GM19438 (cell line): ENCODE data around the gene PRKN.

ENCODE experiments used
- ATAC-seq: cut with Tn5 transposase; IDR thresholded peaks from one replicate; pipeline ENCODE4 v1.9.1; 2021; ENCODE audit warnings: low read depth; ENCODE audit not compliant: unreplicated experiment

Gene PRKN

DNA sequence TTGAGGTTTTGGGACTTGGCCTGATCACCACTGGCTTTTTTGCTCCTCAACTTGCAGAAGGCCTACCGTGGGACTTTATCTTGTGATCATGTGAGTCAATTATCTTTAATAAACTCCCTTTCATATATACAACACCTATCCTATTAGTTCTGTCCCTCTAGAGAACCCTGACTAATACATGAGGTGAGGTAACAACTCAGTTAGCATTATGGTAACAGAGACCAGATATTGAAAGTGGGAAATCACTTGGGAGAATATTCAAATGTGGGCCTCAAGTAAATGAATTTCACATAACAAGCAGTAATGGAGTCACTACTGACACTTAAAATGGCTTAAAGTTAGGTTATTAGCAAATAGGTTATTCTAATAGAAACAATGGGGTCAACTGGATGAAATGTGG is 1015.6 kb downstream of the PRKN start:
- no peak for ATAC-seq

DNA sequence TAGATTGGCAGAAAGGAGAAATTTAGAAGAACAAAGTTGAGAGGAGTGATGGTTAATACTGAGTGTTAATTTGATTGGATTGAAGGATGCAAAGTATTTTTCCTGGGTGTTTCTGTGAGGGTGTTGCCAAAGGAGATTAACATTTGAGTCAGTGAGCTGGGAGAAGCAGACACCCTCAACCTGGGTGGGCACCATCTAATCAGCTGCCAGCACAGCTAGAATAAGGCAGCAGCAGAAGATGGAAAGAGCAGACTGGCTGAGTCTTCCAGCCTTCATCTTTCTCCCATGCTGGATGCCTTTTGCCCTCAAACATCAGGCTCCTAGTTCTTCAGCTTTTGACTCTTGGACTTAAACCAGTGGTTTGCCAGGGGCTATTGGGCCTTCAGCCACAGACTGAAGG is 1016.1 kb downstream of the PRKN start:
- ATAC-seq = no peak

DNA sequence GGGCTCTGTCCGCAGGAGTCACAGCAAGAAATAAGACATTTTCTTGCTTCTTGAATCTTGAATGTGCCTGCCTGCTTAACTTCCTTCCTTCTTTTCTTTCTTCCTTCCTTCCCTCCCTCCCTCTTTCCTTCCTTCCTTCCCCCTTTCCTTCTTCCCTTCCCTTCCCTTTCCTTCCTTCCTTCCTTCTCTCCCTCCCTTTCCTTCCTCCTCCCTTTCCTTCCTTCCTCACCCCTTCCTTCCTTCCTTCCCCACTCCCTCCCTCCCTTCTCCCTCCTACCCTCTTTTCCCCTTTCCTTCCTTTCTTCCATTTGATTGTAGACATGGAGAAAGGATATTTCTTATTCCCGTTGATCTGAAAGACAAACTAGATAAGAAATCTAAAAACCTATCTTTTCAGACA is 1016.9 kb downstream of the PRKN start:
- ATAC-seq = no peak

DNA sequence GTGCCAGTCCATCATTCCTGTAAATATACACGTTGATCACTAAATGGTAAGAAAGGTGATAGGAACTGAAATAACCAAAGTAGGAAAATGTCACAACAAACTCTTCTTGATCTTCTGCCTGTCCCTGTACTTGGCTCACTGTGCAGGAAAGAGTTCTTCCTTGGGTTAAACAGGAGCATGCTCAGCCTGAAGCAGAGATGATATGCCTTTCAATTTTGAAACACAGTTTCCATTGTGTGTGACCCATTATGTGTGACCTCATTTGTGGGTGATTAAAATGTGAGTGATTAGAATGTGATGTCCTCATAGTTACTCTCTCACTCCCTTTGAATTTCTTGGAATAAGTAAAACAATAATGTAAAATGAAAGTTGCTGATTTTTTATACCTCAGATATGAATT is 1026.5 kb downstream of the PRKN start:
- no peak for ATAC-seq

DNA sequence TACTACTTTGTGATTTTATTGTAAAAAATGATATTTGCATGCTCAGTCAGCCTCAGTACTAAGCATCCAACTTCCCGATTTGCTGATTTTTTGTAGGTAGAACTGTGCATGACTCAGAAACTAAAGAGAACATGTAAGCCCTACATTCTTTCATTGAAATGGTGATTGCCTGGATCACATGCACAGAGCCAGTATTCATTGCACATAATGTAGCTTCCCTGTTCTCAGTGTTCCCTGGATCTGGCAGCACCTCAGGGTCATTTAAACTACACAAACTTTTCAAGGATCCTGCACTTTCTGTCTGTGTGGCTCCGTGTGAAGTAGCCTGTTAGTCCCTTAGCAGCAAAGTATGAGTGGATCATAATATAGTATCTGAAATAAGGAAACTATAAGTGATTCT is 1030.8 kb downstream of the PRKN start:
- no peak for ATAC-seq

DNA sequence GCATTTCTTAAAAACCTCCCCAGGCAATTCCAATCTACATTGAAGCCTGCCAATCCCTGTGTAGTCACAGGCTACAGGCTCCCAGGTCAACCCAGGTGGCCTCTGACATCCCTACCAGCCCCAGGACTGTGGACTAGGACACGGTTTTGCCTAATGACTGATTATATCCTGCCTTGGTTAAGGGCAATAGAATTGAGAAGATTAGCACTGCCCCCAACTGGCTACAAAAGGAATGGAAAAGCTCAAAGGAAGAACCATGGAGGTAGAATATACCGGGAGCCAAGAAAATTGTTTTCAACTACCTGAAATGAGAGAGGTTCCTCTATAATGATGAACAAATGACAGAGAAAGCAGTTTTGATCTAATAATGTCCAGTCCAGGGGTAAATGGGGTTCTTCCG is 1032.6 kb downstream of the PRKN start:
- ATAC-seq = no peak

DNA sequence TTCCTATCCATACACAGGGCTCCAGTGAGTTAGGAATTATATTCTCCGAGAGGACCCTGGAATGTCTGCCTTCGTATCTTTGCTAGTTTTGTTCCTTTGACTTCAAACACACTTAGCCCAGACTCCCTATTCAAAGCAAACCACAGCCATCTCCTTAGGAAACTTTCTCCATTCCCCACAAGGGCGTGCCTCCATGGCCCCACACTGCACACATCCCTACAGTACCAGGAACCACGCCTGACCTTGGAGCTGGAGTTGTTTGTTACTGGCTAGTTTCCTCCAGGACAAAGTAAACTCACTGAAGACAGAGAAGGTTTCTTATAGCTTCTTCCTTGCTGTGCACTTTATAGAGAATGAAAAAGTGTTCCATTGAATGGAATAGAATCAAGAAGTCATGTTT is 1040.9 kb downstream of the PRKN start:
- no peak for ATAC-seq

DNA sequence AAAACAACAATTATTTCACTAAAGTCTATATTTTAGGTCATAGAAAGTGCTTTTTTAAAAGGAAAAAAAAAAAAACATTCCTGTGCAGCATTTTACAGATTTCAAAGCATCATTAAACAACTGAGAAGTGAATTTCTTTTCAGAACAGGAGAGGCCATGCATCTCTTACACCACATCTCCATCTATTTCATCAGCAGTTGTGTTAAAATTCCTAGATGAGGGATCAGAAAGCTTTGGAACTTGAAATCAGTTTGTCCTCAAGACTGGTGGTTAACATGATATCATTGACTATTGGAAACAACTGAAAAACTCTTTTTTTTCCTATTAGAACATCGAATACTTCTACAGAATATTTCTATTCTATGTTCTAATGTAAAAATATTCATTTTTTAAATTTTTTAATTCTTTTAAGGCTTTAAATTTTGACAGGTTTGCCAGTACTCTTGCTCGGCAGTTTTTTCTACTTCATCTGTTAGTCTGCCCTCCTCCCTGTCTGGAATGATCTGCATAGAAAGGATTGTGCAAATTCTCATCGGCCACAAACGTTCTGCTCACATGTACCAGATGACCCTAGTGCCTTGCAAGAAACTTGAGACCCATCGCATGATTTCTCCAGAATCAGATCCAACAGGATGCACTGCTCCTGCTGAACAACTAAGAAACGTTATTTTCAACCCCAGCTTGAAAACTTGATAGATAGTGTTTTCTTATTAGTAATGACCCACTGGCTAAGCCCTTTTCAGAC is 1042.7 kb downstream of the PRKN start:
- ATAC-seq = no peak

DNA sequence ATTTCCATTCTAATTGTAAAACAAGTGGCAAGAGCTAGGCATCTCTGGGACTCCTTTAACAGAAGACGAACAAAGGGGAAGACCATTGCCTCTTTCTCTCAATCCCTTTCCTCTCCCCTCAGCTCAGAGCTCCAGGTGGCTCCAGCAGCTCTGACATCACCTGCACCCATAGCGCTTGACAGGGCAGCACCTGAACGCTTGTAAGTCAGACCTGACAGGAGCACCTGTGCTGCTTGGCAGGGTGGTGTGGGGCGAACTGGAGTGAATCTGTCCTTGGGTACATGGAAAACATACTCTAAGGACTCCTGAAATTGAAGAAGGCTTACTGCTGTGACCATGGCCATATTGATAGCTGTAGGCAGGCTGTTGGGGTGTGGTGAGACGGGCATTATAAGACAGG is 1044.2 kb downstream of the PRKN start:
- no peak for ATAC-seq

DNA sequence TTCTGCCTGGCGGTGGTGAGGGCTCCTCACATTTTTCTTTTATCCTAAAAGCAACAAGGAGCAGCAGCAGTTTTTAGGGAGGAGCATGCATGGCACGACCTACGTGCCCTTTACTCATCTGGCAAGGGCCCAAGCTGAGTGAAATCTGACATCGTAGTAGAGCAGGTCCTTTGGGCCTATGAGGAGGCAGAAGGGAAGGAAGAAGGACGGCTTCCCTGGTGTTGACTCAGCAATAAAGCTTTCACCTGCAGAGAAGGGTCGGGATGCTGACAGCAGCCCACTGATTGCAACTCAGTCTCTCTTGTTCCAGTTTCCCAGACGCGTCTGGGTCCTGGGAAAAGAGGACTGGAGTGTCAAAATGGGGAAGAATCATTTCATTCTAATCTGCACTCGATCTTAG is 1044.6 kb downstream of the PRKN start:
- ATAC-seq = no peak

DNA sequence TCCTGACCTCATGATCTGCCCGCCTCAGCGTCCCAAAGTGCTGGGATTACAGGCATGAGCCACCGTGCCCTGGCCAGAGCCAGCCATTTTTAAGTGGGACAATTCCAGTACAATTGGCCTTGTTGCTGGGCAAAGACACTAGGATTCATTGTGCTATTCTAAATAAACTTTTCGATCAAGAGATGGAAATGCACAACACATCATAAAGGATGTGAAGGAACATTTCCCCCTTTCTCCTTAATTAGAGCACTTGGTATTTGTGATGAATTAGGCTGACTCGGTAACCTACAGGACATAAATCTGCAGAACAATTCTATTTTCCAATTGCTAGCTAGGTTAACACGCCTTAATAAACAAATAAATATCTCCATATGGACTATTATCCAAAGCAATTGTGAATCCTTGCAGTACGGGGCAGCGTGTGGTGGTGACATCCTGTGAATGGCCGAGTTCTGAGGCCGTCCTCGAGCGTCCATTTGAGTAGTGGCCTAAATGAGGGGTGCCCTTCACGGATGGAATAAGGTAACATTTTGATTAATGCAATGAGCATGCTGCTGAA is 1047.5 kb downstream of the PRKN start:
- ATAC-seq = no peak

DNA sequence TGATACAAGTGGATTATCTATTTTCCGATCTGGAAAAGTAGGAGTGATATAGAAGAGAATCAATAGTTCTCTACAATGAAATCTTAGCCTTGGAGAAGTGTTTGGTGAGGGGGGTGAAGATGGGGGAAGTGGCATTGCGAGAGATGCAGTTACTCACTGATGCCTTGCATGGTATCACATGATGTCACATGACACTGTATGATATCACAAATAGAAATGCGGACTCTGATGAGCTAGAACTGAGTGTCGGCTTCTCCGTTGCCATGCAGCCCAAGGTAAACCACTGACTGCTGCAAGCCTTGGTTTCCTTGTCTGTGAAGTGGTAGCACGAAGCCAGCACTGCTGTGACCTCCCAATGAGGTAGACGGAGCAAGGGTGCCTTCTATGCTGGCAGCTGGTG is 1050.4 kb downstream of the PRKN start:
- ATAC-seq = no peak

DNA sequence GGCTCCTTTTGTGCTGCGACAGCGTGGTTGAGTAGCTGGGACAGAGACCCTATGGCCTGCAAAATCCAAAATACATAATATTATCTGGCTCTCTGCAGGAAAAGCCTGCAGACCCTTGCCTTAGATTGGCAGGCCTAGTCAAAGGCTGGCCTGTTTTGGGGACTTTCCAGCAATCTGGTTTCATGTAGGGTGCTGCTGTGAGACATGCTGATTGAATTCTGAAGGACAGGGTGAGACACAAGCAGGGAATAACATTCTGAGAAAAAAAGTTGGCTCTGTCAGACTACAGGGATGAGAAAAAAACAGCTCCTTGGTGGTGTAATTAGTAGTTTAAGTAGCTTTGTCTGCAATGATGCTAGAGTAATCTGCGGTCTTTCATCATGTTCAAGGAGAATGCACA is 1051.0 kb downstream of the PRKN start:
- ATAC-seq = no peak

DNA sequence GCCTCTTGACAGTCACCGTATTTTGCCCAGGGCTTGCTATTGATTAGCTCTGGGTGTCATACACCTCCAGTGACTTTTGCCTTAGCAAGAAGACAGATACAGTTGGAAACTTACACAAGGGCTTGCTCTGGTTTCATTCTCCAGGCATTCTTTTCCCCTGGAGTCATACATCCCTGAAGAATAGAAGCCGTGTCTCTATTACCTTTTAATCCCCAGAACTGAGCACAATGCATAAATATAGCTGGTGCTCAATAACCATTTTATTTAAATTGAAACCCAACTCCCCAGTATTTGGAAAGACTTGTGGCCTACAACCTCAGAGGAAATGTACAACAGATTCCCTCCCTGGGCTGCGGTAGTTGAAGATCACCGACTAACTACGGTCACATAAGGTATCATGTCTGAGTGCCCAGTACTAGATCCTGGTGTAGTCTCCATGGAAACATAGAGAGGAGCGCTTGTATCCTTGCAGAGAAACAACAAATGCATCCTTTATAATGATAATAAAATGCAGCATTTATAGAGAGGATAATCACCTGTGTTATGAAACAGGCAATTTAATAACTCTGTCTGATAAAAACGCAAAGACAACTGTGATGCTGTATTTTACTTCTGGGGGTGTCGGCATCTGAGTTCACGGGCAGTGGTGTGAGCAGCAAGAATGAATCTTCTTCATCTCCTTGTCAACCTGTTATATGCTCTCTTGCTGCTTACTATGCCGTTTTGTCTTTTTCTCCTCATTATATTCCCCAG is 1052.5 kb downstream of the PRKN start:
- ATAC-seq = no peak

DNA sequence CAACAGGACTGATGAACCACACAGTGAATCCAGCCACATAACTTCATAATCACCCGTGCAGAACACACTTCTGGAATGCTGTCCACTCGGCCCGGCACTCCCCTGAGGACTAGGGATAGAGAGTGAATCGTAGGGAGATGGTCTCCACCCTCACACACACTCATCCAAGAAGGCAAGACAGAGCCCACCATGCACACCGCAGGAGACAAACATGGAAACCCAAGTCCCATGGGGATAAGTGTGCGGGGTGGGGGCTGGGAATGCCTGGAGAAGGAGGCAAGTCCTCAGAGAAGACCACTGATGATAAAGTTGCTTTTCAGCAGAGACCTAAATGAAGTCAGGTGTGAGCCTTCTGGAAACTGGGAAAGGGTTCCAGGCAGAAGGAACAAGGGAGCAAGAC is 1054.5 kb downstream of the PRKN start:
- no peak for ATAC-seq

DNA sequence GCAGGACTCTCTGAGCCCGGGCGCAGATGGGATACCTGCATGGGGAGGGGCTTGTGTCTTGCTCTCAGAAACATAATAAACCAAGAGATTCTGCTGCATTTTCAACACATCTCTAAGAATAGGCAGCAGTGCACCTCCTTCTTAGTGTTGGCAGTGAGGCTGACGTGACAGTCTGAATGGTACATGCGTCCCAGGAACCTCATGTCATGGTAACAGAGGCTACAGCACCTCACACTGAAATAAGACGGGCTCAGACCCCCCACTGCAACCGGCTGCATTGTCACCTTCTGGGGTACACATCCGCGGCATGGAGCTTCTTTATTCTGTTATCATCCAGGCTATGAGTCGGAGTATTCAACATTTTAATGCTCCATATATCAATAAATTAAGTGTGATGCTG is 1056.4 kb downstream of the PRKN start:
- ATAC-seq = no peak

DNA sequence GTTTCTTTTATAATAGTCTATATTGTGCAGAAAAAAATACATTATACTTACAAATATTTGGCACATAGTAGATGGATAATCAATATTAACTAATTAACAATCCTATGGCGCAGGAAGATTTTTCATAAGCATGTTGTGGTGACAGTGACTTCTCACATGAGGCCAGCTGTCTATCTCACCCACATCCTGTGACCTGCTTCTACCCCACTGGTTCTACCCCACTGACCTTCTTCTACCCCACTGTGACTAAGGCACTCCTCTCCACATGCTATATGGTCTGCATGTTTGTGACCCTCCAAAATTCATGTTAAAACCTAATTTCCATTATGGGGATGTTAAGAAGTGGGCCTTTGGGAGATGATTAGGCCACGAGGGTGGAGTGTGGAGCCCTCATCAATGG is 1058.9 kb downstream of the PRKN start:
- ATAC-seq = no peak

DNA sequence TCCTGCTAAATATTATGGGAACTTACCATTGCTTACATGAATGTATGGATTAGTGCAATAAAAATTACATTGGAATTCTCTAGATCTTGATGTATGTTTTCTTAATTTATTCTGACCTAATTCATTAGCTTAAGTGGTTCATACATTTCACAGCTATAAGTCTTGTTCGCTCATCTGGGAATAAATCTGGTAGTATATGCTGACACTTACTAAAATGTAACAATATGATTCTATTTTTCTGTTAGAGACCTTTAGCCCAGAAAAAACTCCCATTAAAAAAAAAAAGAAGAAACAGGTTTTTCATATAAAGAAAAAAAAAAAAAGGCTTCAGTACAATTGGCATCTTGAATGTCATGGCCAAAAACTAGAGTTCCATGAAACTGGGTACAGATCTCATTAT is 1059.6 kb downstream of the PRKN start:
- no peak for ATAC-seq

DNA sequence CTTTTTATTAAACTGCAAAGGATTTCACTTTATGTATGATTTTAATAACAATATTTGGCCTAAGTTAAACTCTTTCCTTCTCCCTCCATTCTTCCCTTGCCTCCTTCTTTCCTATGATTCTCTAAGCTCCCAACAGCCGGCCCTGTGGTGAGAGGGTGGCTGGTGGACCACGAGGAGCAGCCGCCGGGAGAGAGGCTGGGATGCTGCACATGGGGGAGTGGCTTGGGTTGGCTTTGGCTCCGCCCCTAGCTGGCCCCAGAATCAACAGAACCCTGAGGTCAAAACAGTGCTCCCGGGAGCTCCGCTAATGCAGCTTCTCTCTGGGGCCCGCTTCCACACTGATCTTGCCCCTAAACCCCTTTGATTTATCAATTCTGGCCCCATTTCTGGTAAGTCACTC is 1063.9 kb downstream of the PRKN start:
- no peak for ATAC-seq

DNA sequence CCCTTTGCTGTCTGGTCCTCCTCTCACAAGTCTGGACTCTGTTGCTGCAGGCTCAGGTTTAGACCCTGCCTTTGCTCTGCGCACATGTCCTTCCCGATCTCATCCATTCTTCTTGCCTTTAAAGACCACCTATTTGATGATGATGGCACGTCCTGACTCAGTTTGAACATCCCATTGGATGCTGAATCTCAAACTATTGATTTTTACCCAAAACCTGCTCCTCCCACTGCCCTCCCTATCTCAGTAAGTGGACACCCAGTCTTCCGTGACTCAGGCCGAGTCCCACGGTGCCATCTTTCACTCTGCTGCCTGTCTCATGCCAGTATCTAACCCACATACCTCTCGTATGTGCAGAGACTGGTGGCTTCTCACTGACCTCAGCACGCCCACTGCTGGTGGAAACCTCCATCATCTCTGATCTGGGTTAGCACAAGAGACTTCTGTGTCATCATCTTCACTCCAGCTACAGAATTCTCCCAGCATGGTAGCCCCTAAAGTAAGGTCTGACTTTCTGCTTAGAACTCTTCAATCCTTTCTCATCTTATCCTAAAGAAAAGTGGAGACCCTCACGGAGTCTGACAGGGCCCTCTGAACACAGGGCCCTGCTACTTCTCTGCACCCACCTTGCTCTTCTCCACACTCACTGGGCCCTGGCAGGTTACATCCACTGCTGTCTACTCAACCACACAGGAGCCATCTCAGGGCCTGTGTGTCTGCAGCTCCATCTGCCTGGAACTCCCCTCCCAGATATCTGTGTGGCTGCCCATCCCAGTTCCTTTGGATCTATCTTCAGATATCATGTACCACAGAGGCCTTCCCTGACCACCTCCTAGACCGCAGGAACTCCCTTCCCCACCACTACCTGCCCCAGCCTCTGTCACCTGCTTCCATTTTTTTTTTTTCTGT is 1066.6 kb downstream of the PRKN start:
- no peak for ATAC-seq

DNA sequence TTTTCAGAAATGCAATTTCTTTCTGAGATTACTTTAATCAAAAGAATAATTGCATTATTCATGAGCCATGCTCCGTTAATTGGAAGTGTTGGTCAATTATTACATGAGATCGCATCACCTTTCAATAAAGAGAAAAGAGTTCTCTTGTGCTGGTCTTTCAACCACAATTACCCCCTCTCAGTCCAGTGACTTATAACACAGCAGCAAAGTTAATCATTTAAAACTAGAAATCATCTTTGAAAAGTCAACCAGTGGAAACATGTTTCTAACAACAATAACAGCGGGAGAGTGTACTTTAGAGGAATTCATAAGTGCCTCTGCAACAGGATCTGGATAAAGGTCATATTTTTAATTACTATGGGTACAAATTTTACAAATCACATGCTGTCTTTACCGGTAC is 1069.4 kb downstream of the PRKN start:
- no peak for ATAC-seq
